ENCODE results near the gene WWOX. TPM values are rescaled to one million over a fixed set of nuclear protein-coding genes. Genes with fewer than 3 reads are reported as not detected.

The WWOX gene
- total RNA-seq, 1 donor from 2014 or later = 18.6 TPM

DNA sequence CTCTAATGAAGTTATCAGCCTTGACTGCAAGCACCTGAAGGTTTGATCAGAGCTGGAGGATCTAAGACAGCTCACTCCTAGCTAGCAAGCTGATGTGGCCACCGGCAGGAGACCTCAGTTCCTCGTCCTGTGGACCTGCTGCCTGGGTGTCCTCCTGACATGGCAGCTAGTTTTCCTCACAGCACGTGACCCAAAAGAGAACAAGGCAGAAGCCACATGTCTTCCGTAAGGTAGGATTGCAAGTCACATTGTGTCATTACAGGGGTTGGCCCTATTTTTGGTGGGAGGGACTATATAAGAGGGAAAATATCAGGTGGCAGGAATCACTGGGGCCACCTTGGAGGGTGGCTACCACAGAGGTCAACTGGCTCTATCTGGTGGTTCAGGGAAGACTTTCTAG is 18.1 kb upstream of the WWOX start:
- DNase-seq (ENCODE audit: low spot score) = no peak
- no peak overlapping the region for H3K27ac Mint-ChIP-seq (ENCODE audit: unreplicated experiment)
- no peaks in the 10 kb centered on the region for H3K27me3 Mint-ChIP-seq (ENCODE audit: unreplicated experiment)
- H3K4me3 Mint-ChIP-seq (ENCODE audit: unreplicated experiment) = no peak overlapping the region
- H3K9me3 Mint-ChIP-seq (ENCODE audit: unreplicated experiment) = no peaks in the 10 kb centered on the region
- H3K4me1 Mint-ChIP-seq (ENCODE audit: unreplicated experiment) = no peaks in the 10 kb centered on the region
- TF ChIP-seq, protein P1, sequence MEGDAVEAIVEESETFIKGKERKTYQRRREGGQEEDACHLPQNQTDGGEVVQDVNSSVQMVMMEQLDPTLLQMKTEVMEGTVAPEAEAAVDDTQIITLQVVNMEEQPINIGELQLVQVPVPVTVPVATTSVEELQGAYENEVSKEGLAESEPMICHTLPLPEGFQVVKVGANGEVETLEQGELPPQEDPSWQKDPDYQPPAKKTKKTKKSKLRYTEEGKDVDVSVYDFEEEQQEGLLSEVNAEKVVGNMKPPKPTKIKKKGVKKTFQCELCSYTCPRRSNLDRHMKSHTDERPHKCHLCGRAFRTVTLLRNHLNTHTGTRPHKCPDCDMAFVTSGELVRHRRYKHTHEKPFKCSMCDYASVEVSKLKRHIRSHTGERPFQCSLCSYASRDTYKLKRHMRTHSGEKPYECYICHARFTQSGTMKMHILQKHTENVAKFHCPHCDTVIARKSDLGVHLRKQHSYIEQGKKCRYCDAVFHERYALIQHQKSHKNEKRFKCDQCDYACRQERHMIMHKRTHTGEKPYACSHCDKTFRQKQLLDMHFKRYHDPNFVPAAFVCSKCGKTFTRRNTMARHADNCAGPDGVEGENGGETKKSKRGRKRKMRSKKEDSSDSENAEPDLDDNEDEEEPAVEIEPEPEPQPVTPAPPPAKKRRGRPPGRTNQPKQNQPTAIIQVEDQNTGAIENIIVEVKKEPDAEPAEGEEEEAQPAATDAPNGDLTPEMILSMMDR (IDR thresholded peaks at IDR 0.05; ENCODE audit: unreplicated experiment) = no peak
- H3K36me3 Mint-ChIP-seq (ENCODE audit: low read depth, unreplicated experiment) = no peaks in the 10 kb centered on the region

DNA sequence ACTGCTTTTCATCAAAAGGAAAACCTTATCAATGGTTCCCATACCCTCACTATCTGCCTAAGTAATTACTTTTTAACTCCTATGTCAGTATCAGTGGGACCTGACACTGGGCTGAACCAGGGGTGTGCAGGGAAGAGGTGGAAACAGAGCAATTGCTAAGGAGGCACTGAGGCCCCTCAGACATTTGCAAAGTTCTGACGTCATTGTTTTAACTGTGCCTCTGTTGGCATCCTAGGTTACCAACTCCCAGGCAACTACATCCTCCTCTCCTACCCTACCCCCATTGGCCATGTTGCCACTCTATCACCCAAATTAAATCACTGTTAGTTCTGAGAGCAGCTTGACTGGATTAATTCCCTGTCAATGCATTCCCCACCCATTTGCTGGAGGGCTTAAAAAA is 8.0 kb upstream of the WWOX start:
- Mint-ChIP-seq H3K4me3 (ENCODE audit: unreplicated experiment) (no peak overlapping the region), H3K27me3 (ENCODE audit: unreplicated experiment) (peaks cover 3% of the 10 kb centered on the region), H3K36me3 (ENCODE audit: low read depth, unreplicated experiment) (no peaks in the 10 kb centered on the region), H3K9me3 (ENCODE audit: unreplicated experiment) (no peaks in the 10 kb centered on the region), H3K27ac (ENCODE audit: unreplicated experiment) (no peak overlapping the region), H3K4me1 (ENCODE audit: unreplicated experiment) (no peaks in the 10 kb centered on the region)
- no peak for DNase-seq (ENCODE audit: low spot score)
- TF ChIP-seq, protein P1 (IDR thresholded peaks at IDR 0.05; ENCODE audit: unreplicated experiment) = no peak

GRCh38 chr16:78092758-78093157 is 6.7 kb upstream of the WWOX start:
- H3K4me3 Mint-ChIP-seq (ENCODE audit: unreplicated experiment) = no peak overlapping the region
- no peak overlapping the region for H3K27ac Mint-ChIP-seq (ENCODE audit: unreplicated experiment)
- peaks cover 3% of the 10 kb centered on the region for H3K27me3 Mint-ChIP-seq (ENCODE audit: unreplicated experiment)
- TF ChIP-seq, protein P1 (IDR thresholded peaks at IDR 0.05; ENCODE audit: unreplicated experiment) = no peak
- H3K4me1 Mint-ChIP-seq (ENCODE audit: unreplicated experiment) = no peaks in the 10 kb centered on the region
- H3K9me3 Mint-ChIP-seq (ENCODE audit: unreplicated experiment) = no peaks in the 10 kb centered on the region
- H3K36me3 Mint-ChIP-seq (ENCODE audit: low read depth, unreplicated experiment) = no peaks in the 10 kb centered on the region
- no peak for DNase-seq (ENCODE audit: low spot score)

GRCh38 chr16:78094166-78094565 is 5.3 kb upstream of the WWOX start:
- Mint-ChIP-seq H3K9me3 (ENCODE audit: unreplicated experiment) (peaks cover 4% of the 10 kb centered on the region), H3K4me3 (ENCODE audit: unreplicated experiment) (no peak overlapping the region), H3K27ac (ENCODE audit: unreplicated experiment) (no peak overlapping the region), H3K4me1 (ENCODE audit: unreplicated experiment) (peaks cover 6% of the 10 kb centered on the region), H3K36me3 (ENCODE audit: low read depth, unreplicated experiment) (peaks cover 3% of the 10 kb centered on the region), H3K27me3 (ENCODE audit: unreplicated experiment) (peaks cover 3% of the 10 kb centered on the region)
- no peak for DNase-seq (ENCODE audit: low spot score)
- TF ChIP-seq, protein P1 (IDR thresholded peaks at IDR 0.05; ENCODE audit: unreplicated experiment) = no peak

- TF ChIP-seq, protein P1 (IDR thresholded peaks at IDR 0.05; ENCODE audit: unreplicated experiment) = no peak
Observed at GRCh38 chr16:78094998-78095397, 4.5 kb upstream of the WWOX start.

More at GRCh38 chr16:78094998-78095397, 4.5 kb upstream of the WWOX start:
- DNase-seq (ENCODE audit: low spot score) = no peak
- H3K4me3 Mint-ChIP-seq (ENCODE audit: unreplicated experiment) = no peak overlapping the region
- H3K27ac Mint-ChIP-seq (ENCODE audit: unreplicated experiment) = no peak overlapping the region
- H3K9me3 Mint-ChIP-seq (ENCODE audit: unreplicated experiment) = peaks cover 4% of the 10 kb centered on the region
- peaks cover 3% of the 10 kb centered on the region for H3K27me3 Mint-ChIP-seq (ENCODE audit: unreplicated experiment)
- H3K4me1 Mint-ChIP-seq (ENCODE audit: unreplicated experiment) = peaks cover 6% of the 10 kb centered on the region
- H3K36me3 Mint-ChIP-seq (ENCODE audit: low read depth, unreplicated experiment) = peaks cover 3% of the 10 kb centered on the region
